HL-60 (cell line): ENCODE data around the gene VPS26C.

ENCODE experiments used
- DNase-seq, 2 experiments: peaks; one replicate each; pipeline ENCODE4 v3.0.0-alpha.2; 2010 to 2020; ENCODE audit warnings: low read depth in 1 of 2, low spot score in 1 of 2
- H3K27ac ChIP-seq: fragments of 250-450 bp; sonication (Bioruptor Pico); replicated peaks from 2 replicates; pipeline ENCODE4 v1.5.1; 2020; ENCODE audit warnings: mild to moderate bottlenecking, moderate library complexity
- H3K27me3 ChIP-seq: fragments of 250-450 bp; sonication (Bioruptor Pico); 2 replicates; pipeline ENCODE4 v1.5.1; 2021; ENCODE audit warnings: mild to moderate bottlenecking, moderate library complexity; ENCODE audit not compliant: insufficient read depth, poor library complexity, severe bottlenecking
- H3K4me3 ChIP-seq: replicated peaks from 2 replicates; pipeline ENCODE4 v1.5.1; 2011; ENCODE audit warnings: mild to moderate bottlenecking, control low read depth, low read length; ENCODE audit not compliant: insufficient read depth
- CTCF ChIP-seq: IDR thresholded peaks from one replicate; pipeline ENCODE4 v1.5.1; 2011; ENCODE audit warnings: low read length, control low read depth, inconsistent platforms; ENCODE audit not compliant: insufficient read depth
- GABPA ChIP-seq: IDR thresholded peaks from 2 replicates; pipeline ENCODE4 v1.6.1; 2012; ENCODE audit warnings: low read depth
- POLR2AphosphoS5 ChIP-seq: IDR thresholded peaks from 2 replicates; pipeline ENCODE4 v1.6.1; 2012; ENCODE audit warnings: low read depth
- SPI1 ChIP-seq: IDR thresholded peaks from 2 replicates; pipeline ENCODE4 v1.6.1; 2012; ENCODE audit warnings: low read depth, mild to moderate bottlenecking, borderline replicate concordance
- TF ChIP-seq, protein P1 (sequence below): IDR thresholded peaks from 2 replicates; pipeline ENCODE4 v1.6.1; 2012; ENCODE audit warnings: low read depth; ENCODE audit not compliant: insufficient replicate concordance

VPS26C gene

DNA sequence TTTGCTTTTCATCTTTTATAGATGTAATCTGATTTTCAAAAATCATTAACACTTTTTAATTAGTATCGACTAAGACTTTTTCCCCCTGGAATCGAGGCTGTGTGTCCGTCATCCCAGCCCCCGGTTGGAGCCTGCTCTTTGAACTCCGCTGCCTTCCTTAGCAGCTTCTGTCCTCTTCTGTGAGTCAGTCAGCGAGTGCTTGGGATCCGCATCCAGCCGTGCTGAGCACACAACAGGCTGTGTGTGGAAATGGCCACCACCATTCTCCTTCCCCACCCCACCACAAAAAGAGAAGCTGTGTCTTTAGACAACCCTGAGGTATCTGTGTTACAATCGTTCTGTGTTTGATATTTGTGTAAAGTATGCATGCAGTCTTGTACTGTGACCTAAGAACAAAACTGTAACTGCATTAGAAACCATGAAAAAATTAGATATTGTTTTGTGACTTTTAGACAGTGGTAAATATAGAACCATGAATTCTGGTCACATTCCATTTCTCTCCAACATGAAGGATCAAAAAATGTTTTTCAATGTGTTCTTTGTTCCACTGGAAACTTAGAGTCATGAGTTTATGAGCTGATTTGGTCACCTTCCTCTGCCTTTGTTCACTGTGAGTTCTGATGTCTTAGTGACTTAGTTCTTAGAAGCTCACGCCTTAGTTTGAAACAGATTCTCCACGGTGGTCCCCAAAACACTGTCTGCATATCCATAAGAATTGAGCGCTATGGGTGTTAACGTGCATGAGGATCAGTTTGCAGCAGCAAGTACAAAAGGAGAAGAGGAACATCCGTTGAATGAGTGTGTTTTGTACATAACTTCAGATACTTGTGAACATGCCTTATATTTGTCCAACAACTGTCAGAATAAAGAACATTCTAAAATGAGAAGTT lies 64.7 kb downstream of the VPS26C start:
- no peak for DNase-seq
- Histone ChIP-seq H3K27ac (no peak overlapping the region), H3K27me3 (no peaks in the 10 kb centered on the region), H3K4me3 (no peak overlapping the region)
- TF ChIP-seq, protein P1, sequence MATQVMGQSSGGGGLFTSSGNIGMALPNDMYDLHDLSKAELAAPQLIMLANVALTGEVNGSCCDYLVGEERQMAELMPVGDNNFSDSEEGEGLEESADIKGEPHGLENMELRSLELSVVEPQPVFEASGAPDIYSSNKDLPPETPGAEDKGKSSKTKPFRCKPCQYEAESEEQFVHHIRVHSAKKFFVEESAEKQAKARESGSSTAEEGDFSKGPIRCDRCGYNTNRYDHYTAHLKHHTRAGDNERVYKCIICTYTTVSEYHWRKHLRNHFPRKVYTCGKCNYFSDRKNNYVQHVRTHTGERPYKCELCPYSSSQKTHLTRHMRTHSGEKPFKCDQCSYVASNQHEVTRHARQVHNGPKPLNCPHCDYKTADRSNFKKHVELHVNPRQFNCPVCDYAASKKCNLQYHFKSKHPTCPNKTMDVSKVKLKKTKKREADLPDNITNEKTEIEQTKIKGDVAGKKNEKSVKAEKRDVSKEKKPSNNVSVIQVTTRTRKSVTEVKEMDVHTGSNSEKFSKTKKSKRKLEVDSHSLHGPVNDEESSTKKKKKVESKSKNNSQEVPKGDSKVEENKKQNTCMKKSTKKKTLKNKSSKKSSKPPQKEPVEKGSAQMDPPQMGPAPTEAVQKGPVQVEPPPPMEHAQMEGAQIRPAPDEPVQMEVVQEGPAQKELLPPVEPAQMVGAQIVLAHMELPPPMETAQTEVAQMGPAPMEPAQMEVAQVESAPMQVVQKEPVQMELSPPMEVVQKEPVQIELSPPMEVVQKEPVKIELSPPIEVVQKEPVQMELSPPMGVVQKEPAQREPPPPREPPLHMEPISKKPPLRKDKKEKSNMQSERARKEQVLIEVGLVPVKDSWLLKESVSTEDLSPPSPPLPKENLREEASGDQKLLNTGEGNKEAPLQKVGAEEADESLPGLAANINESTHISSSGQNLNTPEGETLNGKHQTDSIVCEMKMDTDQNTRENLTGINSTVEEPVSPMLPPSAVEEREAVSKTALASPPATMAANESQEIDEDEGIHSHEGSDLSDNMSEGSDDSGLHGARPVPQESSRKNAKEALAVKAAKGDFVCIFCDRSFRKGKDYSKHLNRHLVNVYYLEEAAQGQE = no peak
- TF ChIP-seq CTCF = no peak
- no peak for TF ChIP-seq GABPA
- TF ChIP-seq SPI1 = no peak
- TF ChIP-seq POLR2AphosphoS5 = no peak

DNA sequence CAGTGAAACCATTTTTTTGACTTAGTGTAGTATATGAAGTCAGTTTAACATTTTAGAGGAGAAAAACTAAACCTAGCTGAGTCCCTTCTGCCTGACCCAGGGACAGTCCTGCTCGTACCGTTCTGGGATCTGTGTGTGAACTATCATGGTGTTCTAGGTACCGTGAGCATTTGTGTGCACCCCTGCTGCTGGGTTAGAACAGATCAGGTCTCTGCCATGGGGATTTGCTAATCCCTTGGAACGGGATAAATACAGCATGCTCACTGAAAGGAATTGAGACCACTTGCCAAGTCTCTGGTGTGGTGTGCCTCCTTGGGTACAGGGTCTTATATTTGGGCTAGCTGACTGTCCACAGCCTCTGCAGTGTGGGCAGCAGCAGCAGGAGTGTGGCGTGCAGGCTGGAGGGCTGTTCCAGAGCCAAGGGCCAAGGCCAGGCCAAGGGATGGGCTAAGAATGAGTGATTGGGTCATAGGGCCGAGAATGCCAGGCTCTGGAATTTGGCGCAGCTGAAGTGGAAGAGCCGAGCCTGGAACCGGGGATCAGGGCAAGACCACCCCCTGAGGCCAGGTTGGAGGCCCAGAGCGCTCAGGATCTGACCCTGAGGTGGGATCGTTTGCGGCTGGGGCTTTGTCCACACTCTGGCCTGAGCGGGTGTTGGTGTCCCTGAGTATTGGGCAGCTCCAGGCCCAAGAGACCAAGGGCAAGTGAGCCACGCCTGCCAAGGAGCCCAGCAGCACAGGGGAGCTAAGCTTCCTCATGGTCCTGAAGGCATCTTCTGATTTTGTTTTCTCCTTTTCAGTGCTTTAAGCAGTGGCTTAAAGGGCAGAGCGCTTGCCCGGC lies 66.3 kb downstream of the VPS26C start:
- TF ChIP-seq GABPA (no peak), SPI1 (no peak), CTCF (no peak), POLR2AphosphoS5 (no peak)
- TF ChIP-seq, protein P1 = no peak
- no peak overlapping the region for H3K27ac ChIP-seq
- no peaks in the 10 kb centered on the region for H3K27me3 ChIP-seq
- H3K4me3 ChIP-seq = no peak overlapping the region
- no peak for DNase-seq

- TF ChIP-seq POLR2AphosphoS5 (no peak), CTCF (no peak), GABPA (no peak), SPI1 (no peak)
- TF ChIP-seq, protein P1 = no peak
- Histone ChIP-seq H3K27me3 (no peaks in the 10 kb centered on the region), H3K27ac (no peak overlapping the region), H3K4me3 (no peak overlapping the region)
- DNase-seq = no peak
Observed at GRCh38 chr21:37199057-37199924, 67.8 kb downstream of the VPS26C start.
